ENCODE data around the gene ANKFY1.

Gene ANKFY1

DNA sequence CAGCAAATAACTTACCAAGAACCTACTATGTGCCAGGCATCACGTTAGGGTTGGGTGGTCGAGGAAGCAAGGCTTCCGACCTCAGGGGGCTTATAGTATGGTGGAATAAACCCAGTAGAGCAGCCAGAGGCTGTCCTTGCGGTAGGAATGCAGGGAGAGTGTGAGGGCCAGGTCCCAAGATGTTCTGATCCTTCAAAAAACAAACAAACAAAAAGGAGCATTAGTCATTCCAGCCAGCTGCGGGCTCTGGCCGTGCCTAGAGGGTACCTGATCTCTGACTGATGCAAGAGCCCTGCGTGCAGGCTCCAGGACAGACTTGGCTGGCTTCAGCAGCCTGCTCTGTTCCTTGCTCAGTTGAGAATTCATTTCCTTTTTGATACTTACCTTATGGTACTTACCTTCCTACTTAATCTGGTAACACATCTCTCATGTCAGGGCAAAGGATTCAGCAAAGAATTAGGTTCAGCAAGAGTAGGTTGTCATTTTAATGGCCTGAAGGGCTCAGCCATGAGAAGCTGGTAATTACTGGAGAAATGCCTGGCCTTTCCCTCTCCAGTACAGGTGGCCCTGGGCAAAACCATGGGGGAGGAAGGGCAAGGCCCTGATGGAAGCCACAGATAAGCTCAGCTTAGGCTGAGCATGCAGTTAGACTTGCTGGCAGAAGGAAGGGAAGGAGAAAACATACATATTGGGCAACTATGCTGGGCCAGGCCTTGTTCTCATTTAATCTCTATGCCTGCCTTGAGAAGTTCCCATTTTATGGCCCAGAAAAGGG lies 102.4 kb downstream of the ANKFY1 start (continued):
- no peak for TF ChIP-seq KLF16 (tag by site-specific recombination; IDR thresholded peaks at IDR 0.05)
- TF ChIP-seq ZNF548 (tag by site-specific recombination; IDR thresholded peaks at IDR 0.05): no peak
- no peak for TF ChIP-seq ZBTB7A (tag by site-specific recombination; IDR thresholded peaks at IDR 0.05; ENCODE audit: low read depth)
- TF ChIP-seq, protein P1, sequence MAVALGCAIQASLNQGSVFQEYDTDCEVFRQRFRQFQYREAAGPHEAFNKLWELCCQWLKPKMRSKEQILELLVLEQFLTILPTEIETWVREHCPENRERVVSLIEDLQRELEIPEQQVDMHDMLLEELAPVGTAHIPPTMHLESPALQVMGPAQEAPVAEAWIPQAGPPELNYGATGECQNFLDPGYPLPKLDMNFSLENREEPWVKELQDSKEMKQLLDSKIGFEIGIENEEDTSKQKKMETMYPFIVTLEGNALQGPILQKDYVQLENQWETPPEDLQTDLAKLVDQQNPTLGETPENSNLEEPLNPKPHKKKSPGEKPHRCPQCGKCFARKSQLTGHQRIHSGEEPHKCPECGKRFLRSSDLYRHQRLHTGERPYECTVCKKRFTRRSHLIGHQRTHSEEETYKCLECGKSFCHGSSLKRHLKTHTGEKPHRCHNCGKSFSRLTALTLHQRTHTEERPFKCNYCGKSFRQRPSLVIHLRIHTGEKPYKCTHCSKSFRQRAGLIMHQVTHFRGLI (tag by site-specific recombination; IDR thresholded peaks at IDR 0.05): no peak
- no peak for TF ChIP-seq ZNF701 (tag by site-specific recombination; IDR thresholded peaks at IDR 0.05)
- peak; percentile 34; the same call in 1 of the 2 replicates for TF ChIP-seq OSR2 (tag by site-specific recombination; IDR thresholded peaks at IDR 0.05)
- TF ChIP-seq ZNF324 (tag by site-specific recombination; IDR thresholded peaks at IDR 0.05): no peak; the same call in 1 of the 2 replicates
- TF ChIP-seq ZNF707 (tag by site-specific recombination; IDR thresholded peaks at IDR 0.05): no peak
- peak; percentile 35 for TF ChIP-seq PRDM1 (tag by site-specific recombination; IDR thresholded peaks at IDR 0.05)
- no peak for TF ChIP-seq ZNF10 (tag by site-specific recombination; IDR thresholded peaks at IDR 0.05)
- TF ChIP-seq ZFHX2 (tag by site-specific recombination; conservative IDR thresholded peaks at IDR 0.05): no peak
- TF ChIP-seq, protein P2, sequence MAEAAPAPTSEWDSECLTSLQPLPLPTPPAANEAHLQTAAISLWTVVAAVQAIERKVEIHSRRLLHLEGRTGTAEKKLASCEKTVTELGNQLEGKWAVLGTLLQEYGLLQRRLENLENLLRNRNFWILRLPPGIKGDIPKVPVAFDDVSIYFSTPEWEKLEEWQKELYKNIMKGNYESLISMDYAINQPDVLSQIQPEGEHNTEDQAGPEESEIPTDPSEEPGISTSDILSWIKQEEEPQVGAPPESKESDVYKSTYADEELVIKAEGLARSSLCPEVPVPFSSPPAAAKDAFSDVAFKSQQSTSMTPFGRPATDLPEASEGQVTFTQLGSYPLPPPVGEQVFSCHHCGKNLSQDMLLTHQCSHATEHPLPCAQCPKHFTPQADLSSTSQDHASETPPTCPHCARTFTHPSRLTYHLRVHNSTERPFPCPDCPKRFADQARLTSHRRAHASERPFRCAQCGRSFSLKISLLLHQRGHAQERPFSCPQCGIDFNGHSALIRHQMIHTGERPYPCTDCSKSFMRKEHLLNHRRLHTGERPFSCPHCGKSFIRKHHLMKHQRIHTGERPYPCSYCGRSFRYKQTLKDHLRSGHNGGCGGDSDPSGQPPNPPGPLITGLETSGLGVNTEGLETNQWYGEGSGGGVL (tag by site-specific recombination; IDR thresholded peaks at IDR 0.05): peak; percentile 86
- peak; percentile 92 for TF ChIP-seq ZNF335 (tag by site-specific recombination; conservative IDR thresholded peaks at IDR 0.05)
- no peak for TF ChIP-seq TRIM28 (IDR thresholded peaks at IDR 0.05; ENCODE audit: borderline replicate concordance, low read length)
- TF ChIP-seq ZXDB (tag by site-specific recombination; IDR thresholded peaks at IDR 0.05): no peak
- no peak for TF ChIP-seq ZNF157 (tag by site-specific recombination; IDR thresholded peaks at IDR 0.05)
- no peak for TF ChIP-seq ZNF302 (tag by site-specific recombination; IDR thresholded peaks at IDR 0.05; ENCODE audit: low read depth)
- no peak for TF ChIP-seq ZNF530 (tag by site-specific recombination; IDR thresholded peaks at IDR 0.05; ENCODE audit: low read depth)
- TF ChIP-seq ZBTB48 (tag by site-specific recombination; IDR thresholded peaks at IDR 0.05): 0 out of 2 replicates have a peak, but pooled peaks have one; percentile 60
- TF ChIP-seq, protein P3, sequence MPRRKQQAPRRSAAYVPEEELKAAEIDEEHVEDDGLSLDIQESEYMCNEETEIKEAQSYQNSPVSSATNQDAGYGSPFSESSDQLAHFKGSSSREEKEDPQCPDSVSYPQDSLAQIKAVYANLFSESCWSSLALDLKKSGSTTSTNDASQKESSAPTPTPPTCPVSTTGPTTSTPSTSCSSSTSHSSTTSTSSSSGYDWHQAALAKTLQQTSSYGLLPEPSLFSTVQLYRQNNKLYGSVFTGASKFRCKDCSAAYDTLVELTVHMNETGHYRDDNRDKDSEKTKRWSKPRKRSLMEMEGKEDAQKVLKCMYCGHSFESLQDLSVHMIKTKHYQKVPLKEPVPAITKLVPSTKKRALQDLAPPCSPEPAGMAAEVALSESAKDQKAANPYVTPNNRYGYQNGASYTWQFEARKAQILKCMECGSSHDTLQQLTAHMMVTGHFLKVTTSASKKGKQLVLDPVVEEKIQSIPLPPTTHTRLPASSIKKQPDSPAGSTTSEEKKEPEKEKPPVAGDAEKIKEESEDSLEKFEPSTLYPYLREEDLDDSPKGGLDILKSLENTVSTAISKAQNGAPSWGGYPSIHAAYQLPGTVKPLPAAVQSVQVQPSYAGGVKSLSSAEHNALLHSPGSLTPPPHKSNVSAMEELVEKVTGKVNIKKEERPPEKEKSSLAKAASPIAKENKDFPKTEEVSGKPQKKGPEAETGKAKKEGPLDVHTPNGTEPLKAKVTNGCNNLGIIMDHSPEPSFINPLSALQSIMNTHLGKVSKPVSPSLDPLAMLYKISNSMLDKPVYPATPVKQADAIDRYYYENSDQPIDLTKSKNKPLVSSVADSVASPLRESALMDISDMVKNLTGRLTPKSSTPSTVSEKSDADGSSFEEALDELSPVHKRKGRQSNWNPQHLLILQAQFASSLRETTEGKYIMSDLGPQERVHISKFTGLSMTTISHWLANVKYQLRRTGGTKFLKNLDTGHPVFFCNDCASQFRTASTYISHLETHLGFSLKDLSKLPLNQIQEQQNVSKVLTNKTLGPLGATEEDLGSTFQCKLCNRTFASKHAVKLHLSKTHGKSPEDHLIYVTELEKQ (tag by site-specific recombination; IDR thresholded peaks at IDR 0.05; ENCODE audit: borderline replicate concordance): peak; percentile 52; the same call in 1 of the 2 replicates
- TF ChIP-seq, protein P4, sequence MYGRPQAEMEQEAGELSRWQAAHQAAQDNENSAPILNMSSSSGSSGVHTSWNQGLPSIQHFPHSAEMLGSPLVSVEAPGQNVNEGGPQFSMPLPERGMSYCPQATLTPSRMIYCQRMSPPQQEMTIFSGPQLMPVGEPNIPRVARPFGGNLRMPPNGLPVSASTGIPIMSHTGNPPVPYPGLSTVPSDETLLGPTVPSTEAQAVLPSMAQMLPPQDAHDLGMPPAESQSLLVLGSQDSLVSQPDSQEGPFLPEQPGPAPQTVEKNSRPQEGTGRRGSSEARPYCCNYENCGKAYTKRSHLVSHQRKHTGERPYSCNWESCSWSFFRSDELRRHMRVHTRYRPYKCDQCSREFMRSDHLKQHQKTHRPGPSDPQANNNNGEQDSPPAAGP (tag by site-specific recombination; IDR thresholded peaks at IDR 0.05): no peak
- TF ChIP-seq, protein P5, sequence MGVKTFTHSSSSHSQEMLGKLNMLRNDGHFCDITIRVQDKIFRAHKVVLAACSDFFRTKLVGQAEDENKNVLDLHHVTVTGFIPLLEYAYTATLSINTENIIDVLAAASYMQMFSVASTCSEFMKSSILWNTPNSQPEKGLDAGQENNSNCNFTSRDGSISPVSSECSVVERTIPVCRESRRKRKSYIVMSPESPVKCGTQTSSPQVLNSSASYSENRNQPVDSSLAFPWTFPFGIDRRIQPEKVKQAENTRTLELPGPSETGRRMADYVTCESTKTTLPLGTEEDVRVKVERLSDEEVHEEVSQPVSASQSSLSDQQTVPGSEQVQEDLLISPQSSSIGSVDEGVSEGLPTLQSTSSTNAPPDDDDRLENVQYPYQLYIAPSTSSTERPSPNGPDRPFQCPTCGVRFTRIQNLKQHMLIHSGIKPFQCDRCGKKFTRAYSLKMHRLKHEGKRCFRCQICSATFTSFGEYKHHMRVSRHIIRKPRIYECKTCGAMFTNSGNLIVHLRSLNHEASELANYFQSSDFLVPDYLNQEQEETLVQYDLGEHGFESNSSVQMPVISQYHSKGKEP (tag by site-specific recombination; IDR thresholded peaks at IDR 0.05): no peak; the same call in 1 of the 2 replicates
- TF ChIP-seq ZNF624 (tag by site-specific recombination; IDR thresholded peaks at IDR 0.05): no peak
- TF ChIP-seq ZNF48 (tag by site-specific recombination; IDR thresholded peaks at IDR 0.05): no peak
- TF ChIP-seq ZNF747 (tag by site-specific recombination; IDR thresholded peaks at IDR 0.05): no peak
- peak; percentile 23; the same call in 1 of the 2 replicates for TF ChIP-seq GLIS1 (tag by site-specific recombination; IDR thresholded peaks at IDR 0.05)
- no peak for TF ChIP-seq ZNF571 (tag by site-specific recombination; IDR thresholded peaks at IDR 0.05)
- TF ChIP-seq ZNF174 (tag by site-specific recombination; IDR thresholded peaks at IDR 0.05): no peak
- TF ChIP-seq, protein P6, sequence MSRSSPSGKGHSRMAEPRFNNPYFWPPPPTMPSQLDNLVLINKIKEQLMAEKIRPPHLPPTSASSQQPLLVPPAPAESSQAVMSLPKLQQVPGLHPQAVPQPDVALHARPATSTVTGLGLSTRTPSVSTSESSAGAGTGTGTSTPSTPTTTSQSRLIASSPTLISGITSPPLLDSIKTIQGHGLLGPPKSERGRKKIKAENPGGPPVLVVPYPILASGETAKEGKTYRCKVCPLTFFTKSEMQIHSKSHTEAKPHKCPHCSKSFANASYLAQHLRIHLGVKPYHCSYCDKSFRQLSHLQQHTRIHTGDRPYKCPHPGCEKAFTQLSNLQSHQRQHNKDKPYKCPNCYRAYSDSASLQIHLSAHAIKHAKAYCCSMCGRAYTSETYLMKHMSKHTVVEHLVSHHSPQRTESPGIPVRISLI (tag by site-specific recombination; IDR thresholded peaks at IDR 0.05): no peak
- no peak for TF ChIP-seq ZNF24 (tag by site-specific recombination; IDR thresholded peaks at IDR 0.05)

Data from HEK293 (cell line).